Neutrophil (primary cell): ENCODE data around the gene PRKN.

Source experiments
- H3K27ac ChIP-seq: fragments of 200-600 bp; sonication (generic); 2 replicates; pipeline ENCODE4 v1.5.1; 2016; ENCODE audit warnings: mild to moderate bottlenecking, moderate library complexity
- H3K27me3 ChIP-seq: fragments of 200-600 bp; sonication (generic); 2 replicates; pipeline ENCODE4 v1.6.0; 2016; ENCODE audit warnings: mild to moderate bottlenecking
- H3K36me3 ChIP-seq: fragments of 200-600 bp; sonication (generic); 2 replicates; pipeline ENCODE4 v1.5.1; 2017
- H3K4me1 ChIP-seq, 2 experiments: fragments of 200-600 bp in 1 of 2; sonication (generic) in 1 of 2; 1 replicate in 1 of 2; 2 replicates in 1 of 2; pipeline versions ENCODE4 v1.5.1 to v1.6.1; 2013 to 2016; ENCODE audit warnings: low read depth in 1 of 2, low read length in 1 of 2, mild to moderate bottlenecking in 1 of 2, moderate library complexity in 1 of 2; ENCODE audit not compliant: control insufficient read depth in 1 of 2, insufficient read depth in 1 of 2
- H3K4me3 ChIP-seq, 2 experiments: fragments of 200-600 bp in 1 of 2; sonication (generic) in 1 of 2; 1 replicate in 1 of 2; 2 replicates in 1 of 2; pipeline ENCODE4 v1.5.1; 2013 to 2016; ENCODE audit warnings: low read depth in 1 of 2, low read length in 1 of 2, mild to moderate bottlenecking in 1 of 2, moderate library complexity in 1 of 2
- H3K9me3 ChIP-seq: fragments of 200-600 bp; sonication (generic); 2 replicates; pipeline ENCODE4 v1.5.1; 2016
- TF ChIP-seq, protein P1 (sequence below): fragments of 200-600 bp; sonication (generic); IDR thresholded peaks from 2 replicates; pipeline ENCODE4 v1.5.1; 2016; ENCODE audit warnings: antibody characterized with exemption

Gene PRKN

DNA sequence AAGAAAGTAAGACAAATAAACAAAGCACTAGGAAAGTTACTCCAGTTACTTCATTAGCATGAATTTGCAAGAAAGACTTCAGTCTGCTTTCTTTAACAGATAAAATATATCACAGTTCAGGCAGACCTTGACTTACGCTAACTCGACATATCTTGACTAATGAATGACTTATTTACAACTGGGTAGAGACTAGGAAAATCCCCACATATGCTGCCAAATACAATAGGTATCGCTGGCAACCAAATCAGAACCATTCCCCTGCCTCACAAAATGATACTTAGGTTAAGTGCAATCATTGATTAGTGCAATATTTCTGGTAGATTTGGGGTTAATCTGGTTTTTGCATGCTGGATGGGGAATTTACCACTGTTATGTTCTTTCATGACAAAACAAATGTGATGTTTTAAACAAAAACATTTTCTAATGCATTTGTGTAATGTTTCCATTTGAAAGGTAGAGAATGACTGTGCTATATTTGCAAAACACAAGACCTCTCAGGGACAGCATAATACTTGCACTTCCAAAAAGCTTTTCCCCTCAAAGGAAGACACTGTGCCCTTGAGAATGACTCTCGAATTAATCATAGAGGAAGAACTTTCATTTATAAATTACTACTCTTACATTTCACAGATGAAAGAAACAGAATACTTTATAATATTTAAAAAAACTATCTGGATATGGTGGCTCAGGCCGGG, 101.6 kb downstream of the PRKN start:
- Histone ChIP-seq H3K9me3 (no peaks in the 10 kb centered on the region), H3K4me1 (no peaks in the 10 kb centered on the region)
- TF ChIP-seq, protein P1, sequence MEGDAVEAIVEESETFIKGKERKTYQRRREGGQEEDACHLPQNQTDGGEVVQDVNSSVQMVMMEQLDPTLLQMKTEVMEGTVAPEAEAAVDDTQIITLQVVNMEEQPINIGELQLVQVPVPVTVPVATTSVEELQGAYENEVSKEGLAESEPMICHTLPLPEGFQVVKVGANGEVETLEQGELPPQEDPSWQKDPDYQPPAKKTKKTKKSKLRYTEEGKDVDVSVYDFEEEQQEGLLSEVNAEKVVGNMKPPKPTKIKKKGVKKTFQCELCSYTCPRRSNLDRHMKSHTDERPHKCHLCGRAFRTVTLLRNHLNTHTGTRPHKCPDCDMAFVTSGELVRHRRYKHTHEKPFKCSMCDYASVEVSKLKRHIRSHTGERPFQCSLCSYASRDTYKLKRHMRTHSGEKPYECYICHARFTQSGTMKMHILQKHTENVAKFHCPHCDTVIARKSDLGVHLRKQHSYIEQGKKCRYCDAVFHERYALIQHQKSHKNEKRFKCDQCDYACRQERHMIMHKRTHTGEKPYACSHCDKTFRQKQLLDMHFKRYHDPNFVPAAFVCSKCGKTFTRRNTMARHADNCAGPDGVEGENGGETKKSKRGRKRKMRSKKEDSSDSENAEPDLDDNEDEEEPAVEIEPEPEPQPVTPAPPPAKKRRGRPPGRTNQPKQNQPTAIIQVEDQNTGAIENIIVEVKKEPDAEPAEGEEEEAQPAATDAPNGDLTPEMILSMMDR, result no peak

DNA sequence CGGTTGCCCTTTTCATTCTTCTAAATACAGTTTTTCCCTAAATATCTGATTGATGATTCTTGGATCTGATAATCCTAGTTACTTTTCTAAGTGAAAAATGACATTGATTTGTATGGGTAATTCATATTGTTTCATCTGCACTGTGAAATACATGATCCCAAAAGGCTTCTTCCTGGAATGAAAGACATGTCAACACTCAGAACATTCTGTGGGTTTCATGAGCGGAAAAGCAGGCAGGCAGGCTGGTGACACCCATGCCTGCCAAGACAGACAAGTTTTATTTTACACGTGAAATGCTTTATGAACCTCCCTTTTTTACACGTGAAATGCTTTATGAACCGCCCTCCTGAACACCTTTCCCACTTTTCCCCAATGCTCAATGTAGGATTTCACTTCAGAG, 105.0 kb downstream of the PRKN start:
- H3K9me3 ChIP-seq, result no peaks in the 10 kb centered on the region
- no peak overlapping the region for H3K4me3 ChIP-seq
- no peaks in the 10 kb centered on the region for H3K27me3 ChIP-seq
- H3K36me3 ChIP-seq, result no peaks in the 10 kb centered on the region
- no peak overlapping the region for H3K27ac ChIP-seq
- TF ChIP-seq, protein P1, result no peak
- no peaks in the 10 kb centered on the region for H3K4me1 ChIP-seq

More for the DNA sequence above, 101.6 kb downstream of the PRKN start:
- Histone ChIP-seq H3K27me3 (no peaks in the 10 kb centered on the region), H3K36me3 (no peaks in the 10 kb centered on the region), H3K27ac (no peak overlapping the region), H3K4me3 (no peak overlapping the region)

DNA sequence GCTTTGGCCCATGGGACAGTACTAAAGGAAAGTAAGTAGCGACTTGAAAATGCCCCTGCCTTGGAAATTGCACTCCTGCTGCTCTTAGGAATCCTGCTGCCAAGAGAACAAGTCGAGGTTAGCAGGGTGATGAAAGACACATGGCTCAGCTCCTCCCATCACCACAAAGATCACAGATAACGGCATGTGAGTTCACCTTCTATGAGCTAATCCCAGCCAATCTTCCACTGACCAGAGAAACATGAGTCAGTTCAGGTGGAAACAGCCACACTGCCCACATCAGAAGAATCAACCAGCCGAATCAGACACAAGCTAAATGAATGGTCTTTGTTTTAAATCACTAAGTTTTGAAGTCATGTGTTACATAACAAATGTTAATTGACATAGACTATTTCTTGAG, 106.3 kb downstream of the PRKN start:
- Histone ChIP-seq H3K27me3 (no peaks in the 10 kb centered on the region), H3K4me1 (no peaks in the 10 kb centered on the region), H3K4me3 (no peak overlapping the region), H3K9me3 (no peaks in the 10 kb centered on the region), H3K36me3 (no peaks in the 10 kb centered on the region), H3K27ac (no peak overlapping the region)
- TF ChIP-seq, protein P1, result no peak

- Histone ChIP-seq H3K36me3 (no peaks in the 10 kb centered on the region), H3K4me3 (no peak overlapping the region), H3K27ac (no peak overlapping the region), H3K27me3 (no peaks in the 10 kb centered on the region), H3K9me3 (no peaks in the 10 kb centered on the region), H3K4me1 (no peaks in the 10 kb centered on the region)
- TF ChIP-seq, protein P1, result no peak
Observed at GRCh38 chr6:162620073-162620472, 107.5 kb downstream of the PRKN start.

DNA sequence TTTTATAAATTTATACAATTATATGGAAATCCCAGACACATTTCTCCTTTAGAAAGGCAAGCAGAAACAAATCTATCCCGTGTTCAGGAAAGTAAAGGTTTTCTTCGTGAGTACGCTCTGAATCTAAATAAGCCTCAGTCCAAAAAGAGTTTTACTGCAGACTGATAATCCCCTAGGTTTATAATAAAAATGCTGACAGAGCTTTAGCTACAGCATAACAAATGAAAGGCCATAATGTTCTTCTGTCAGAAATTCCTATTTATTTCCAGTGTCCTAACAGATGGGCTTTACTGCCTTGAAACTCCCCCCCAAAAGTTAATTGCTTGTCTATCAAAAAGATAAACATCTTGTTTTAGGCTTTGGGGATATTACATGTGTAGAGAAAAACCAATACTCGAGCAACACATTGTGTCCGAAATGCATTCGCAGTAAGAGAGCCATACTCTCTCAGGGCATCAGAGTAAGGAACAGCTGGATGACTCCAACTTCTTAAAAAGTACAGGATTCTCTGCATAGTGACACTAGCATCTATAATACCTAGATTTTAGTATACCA, 109.0 kb downstream of the PRKN start:
- Histone ChIP-seq H3K36me3 (no peaks in the 10 kb centered on the region), H3K4me3 (no peak overlapping the region), H3K27me3 (no peaks in the 10 kb centered on the region), H3K4me1 (no peaks in the 10 kb centered on the region), H3K27ac (no peak overlapping the region), H3K9me3 (no peaks in the 10 kb centered on the region)
- TF ChIP-seq, protein P1, result no peak
